IPS-20b (cell line): ENCODE measurements around the gene CCBE1.

Experiments
- H3K27ac ChIP-seq: one replicate; pipeline ENCODE4 v1.5.1; 2013; ENCODE audit warnings: low read length
- H3K27me3 ChIP-seq: 2 replicates; pipeline ENCODE4 v1.6.1; 2013; ENCODE audit warnings: mild to moderate bottlenecking, low read length, inconsistent platforms; ENCODE audit not compliant: insufficient read depth
- H3K36me3 ChIP-seq: 2 replicates; pipeline ENCODE4 v1.6.1; 2013; ENCODE audit warnings: low read depth, mild to moderate bottlenecking, inconsistent platforms, low read length, moderate library complexity; ENCODE audit not compliant: insufficient read depth
- H3K4me1 ChIP-seq: 2 replicates; pipeline ENCODE4 v1.6.1; 2013; ENCODE audit warnings: mild to moderate bottlenecking, control low read depth, inconsistent platforms, low read length, moderate library complexity; ENCODE audit not compliant: insufficient read depth
- H3K4me3 ChIP-seq: 2 replicates; pipeline ENCODE4 v1.5.1; 2013; ENCODE audit warnings: mild to moderate bottlenecking, low read length, inconsistent platforms
- H3K9ac ChIP-seq: 2 replicates; pipeline ENCODE4 v1.6.1; 2013; ENCODE audit warnings: low read depth, mild to moderate bottlenecking, inconsistent platforms, low read length, moderate library complexity
- H3K9me3 ChIP-seq: 2 replicates; pipeline ENCODE4 v1.6.1; 2013; ENCODE audit warnings: mild to moderate bottlenecking, low read depth, low read length, inconsistent platforms; ENCODE audit not compliant: insufficient read depth

The CCBE1 gene

GRCh38 chr18:59663096-59663495 lies 34.1 kb downstream of the CCBE1 start:
- Histone ChIP-seq H3K9me3 (no peaks in the 10 kb centered on the region), H3K27ac (no peak overlapping the region), H3K4me3 (no peak overlapping the region), H3K27me3 (no peaks in the 10 kb centered on the region), H3K36me3 (no peaks in the 10 kb centered on the region), H3K4me1 (peaks cover 4% of the 10 kb centered on the region; the same call in 1 of the 2 replicates), H3K9ac (no peak overlapping the region)

DNA sequence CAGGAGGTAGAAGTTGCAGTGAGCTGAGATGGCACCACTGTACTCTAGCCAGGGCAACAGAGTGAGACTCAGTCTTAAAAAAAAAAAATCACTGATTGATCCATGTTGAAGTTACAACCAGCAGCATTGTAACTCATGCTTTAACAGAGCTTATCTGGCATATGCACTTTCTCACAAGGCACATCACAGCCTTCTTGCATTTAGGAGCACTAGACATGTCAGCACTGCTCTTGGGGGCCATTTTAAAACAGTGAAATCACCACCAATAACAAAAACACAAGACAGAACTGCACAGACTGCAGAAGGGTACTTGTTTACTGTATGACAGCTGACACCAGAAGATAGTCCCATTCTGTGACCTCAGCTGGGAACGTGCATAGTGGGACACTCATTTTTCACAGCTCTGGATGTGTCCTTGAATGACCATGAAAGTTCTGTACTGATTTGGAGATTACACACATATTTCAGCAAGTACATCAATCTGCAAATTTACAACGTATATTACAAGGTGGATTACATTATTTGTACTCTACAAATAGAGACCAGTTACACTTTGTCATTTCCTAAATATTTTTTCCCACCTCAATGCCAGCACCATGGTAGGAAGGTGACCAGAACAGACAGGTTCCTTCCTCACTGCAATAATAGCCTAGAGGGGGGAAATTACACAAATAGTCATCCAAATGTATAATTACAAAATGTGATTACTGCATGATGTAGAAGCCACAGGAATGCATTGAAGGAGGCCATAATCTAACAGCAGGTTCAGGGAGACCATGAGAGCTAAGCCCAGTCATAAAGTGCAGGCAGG lies 35.1 kb downstream of the CCBE1 start:
- Histone ChIP-seq H3K9me3 (no peaks in the 10 kb centered on the region), H3K27ac (no peak overlapping the region), H3K4me3 (no peak overlapping the region), H3K4me1 (peaks cover 4% of the 10 kb centered on the region; the same call in 1 of the 2 replicates), H3K27me3 (no peaks in the 10 kb centered on the region), H3K36me3 (no peaks in the 10 kb centered on the region), H3K9ac (no peak overlapping the region)

GRCh38 chr18:59660786-59661743 lies 36.2 kb downstream of the CCBE1 start:
- no peak overlapping the region for H3K27ac ChIP-seq
- H3K27me3 ChIP-seq: no peaks in the 10 kb centered on the region
- no peaks in the 10 kb centered on the region for H3K9me3 ChIP-seq
- H3K4me3 ChIP-seq: no peak overlapping the region
- H3K4me1 ChIP-seq: peaks cover 4% of the 10 kb centered on the region; the same call in 1 of the 2 replicates
- H3K9ac ChIP-seq: no peak overlapping the region
- no peaks in the 10 kb centered on the region for H3K36me3 ChIP-seq

GRCh38 chr18:59660366-59660765 lies 36.9 kb downstream of the CCBE1 start:
- H3K27me3 ChIP-seq: no peaks in the 10 kb centered on the region
- H3K27ac ChIP-seq: no peak overlapping the region

DNA sequence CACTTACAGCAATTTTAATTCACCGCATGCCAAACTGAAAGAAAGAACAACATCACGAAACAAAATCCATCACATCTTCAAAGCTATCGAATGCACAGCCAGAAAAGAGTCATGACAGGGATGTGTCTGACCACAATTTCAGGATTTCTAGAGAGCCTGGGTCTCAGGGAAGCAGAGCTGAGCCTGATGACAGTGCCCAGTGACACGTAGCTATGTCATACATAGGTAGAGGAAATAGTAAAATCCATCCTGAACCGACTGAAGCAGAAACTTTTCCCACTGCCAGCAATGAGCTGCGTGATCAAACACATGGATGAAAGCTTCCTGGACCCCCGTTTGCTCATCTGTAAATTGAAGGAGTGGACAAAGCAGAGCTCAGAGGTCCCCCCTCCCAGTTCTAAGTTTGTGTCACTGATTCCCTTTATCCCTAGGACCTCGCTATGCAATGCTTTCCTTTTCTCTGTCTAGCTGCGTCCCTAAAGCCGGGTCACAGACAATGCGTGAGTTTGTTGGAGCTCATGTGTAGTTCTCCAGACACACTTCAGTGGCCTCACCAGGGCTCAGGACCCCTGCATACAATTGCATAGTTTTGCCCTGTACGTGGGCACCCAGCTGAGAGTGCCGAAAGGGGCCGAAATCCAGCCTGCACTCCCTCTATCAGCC lies 37.6 kb downstream of the CCBE1 start:
- no peak overlapping the region for H3K27ac ChIP-seq
- H3K27me3 ChIP-seq: no peaks in the 10 kb centered on the region
- peaks cover 4% of the 10 kb centered on the region; the same call in 1 of the 2 replicates for H3K4me1 ChIP-seq
- H3K9ac ChIP-seq: no peak overlapping the region
- no peaks in the 10 kb centered on the region for H3K36me3 ChIP-seq
- no peak overlapping the region for H3K4me3 ChIP-seq
- no peaks in the 10 kb centered on the region for H3K9me3 ChIP-seq

More at GRCh38 chr18:59660366-59660765, 36.9 kb downstream of the CCBE1 start:
- H3K9me3 ChIP-seq: no peaks in the 10 kb centered on the region
- no peak overlapping the region for H3K4me3 ChIP-seq
- no peaks in the 10 kb centered on the region for H3K36me3 ChIP-seq
- peaks cover 4% of the 10 kb centered on the region; the same call in 1 of the 2 replicates for H3K4me1 ChIP-seq
- H3K9ac ChIP-seq: no peak overlapping the region

DNA sequence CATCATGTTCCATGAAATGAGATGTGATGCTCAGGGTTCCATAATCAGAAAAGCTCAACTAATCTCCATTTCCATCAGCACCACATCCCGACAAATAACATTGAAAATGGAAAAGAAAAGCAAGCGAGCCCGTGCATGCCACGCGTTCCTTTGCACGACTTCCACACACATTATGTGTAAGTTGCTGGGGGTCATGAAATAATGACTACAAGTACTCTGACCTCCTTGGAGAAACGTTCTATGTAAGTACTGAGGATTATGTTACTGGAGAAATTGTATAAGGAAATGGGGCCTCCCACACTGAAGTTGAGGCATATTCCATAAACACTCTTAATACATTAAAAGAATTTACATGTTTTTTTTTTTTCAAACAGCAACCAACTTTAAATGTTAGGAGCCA lies 38.3 kb downstream of the CCBE1 start:
- Histone ChIP-seq H3K27ac (no peak overlapping the region), H3K27me3 (no peaks in the 10 kb centered on the region), H3K4me1 (peaks cover 4% of the 10 kb centered on the region; the same call in 1 of the 2 replicates), H3K4me3 (no peak overlapping the region), H3K36me3 (no peaks in the 10 kb centered on the region), H3K9me3 (no peaks in the 10 kb centered on the region), H3K9ac (no peak overlapping the region)

DNA sequence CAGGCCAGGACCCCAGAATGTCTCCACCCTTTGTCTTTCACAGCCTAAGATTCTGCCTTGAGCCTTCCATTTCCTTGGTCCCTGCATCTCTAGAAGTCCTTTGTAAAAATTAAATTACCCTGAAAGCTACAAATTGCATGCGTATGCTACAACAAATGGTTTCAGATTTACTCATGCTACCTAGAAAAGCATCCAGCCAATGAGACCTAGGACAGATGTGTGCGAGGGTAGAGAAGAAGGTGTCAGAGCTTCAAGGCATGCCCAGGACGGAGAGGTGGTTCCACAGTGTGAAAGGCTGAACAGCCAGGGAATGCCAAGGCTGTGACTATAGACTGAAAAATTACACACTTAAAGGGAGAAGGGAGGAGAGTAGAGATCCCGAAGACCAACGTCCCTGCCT lies 40.2 kb downstream of the CCBE1 start:
- H3K9me3 ChIP-seq: no peaks in the 10 kb centered on the region
- H3K4me1 ChIP-seq: peaks cover 4% of the 10 kb centered on the region; the same call in 1 of the 2 replicates
- no peak overlapping the region for H3K9ac ChIP-seq
- H3K36me3 ChIP-seq: no peaks in the 10 kb centered on the region
- H3K4me3 ChIP-seq: no peak overlapping the region
- no peak overlapping the region for H3K27ac ChIP-seq
- no peaks in the 10 kb centered on the region for H3K27me3 ChIP-seq

DNA sequence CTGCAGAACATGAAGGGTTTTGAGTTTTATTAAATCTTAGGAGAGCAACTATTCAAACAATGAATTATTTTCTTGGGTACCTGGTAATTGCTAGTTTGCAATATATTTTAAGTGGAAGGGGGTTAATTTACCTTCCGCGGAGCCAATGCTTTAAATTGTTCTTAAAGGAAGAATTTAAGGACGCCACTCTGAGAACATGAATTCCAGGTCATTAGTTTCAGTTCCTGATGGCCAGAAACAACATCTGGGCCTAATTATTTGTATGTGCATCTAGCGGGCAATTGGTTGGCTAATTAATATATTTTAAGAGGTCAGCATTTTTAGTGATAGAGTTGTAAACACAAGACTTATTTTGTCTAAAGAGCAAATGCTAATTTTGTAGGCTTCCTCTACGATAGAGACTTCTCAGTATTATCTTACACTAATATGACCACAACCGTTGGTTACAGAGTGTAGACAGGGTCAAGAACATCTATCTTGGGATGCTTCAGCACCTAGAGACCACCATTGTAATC lies 40.8 kb downstream of the CCBE1 start:
- no peak overlapping the region for H3K9ac ChIP-seq
- H3K4me1 ChIP-seq: peaks cover 4% of the 10 kb centered on the region; the same call in 1 of the 2 replicates
- no peak overlapping the region for H3K4me3 ChIP-seq
- no peaks in the 10 kb centered on the region for H3K27me3 ChIP-seq
- H3K27ac ChIP-seq: no peak overlapping the region
- H3K36me3 ChIP-seq: no peaks in the 10 kb centered on the region
- no peaks in the 10 kb centered on the region for H3K9me3 ChIP-seq

DNA sequence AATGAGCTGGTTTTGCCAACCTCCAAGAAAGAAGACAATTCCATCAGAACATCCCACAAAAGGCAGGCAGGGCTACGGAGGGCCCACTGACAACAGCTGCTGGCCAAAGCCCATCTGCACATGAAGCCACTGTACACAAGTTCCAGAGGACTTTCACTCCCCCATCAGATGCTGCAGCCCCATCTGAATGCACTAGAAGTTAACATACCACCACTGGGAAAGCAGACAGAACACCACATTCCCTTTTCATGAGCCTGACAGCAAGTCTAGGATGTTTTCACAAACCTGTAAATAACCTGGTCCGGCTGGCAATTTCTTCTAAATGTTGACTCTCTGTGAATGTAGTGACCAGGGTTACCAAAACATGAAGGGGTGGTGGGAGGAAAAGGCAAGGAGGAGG lies 41.5 kb downstream of the CCBE1 start:
- Histone ChIP-seq H3K4me3 (no peak overlapping the region), H3K9me3 (no peaks in the 10 kb centered on the region), H3K36me3 (no peaks in the 10 kb centered on the region), H3K9ac (no peak overlapping the region), H3K27ac (no peak overlapping the region), H3K4me1 (peaks cover 4% of the 10 kb centered on the region; the same call in 1 of the 2 replicates), H3K27me3 (no peaks in the 10 kb centered on the region)

DNA sequence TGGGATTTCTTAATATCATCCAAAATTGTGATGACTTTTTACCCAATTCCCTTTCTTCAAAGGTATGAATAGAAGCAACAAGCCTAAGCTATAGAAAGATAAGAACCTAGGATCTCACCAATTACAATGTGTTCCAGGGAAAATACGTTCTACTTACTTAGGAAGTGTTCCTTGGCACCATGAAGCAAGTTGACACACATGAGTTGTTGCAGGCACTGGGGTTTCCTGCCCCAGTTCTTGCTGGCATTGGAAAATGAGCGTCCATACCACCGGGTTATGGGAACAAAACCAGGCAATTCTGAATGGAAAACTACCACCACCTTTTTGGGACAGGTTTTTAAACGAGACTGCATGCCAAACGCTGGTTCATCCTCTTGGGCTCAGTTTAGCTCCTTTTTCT lies 46.2 kb downstream of the CCBE1 start:
- no peak overlapping the region for H3K9ac ChIP-seq
- H3K36me3 ChIP-seq: no peaks in the 10 kb centered on the region
- H3K27me3 ChIP-seq: no peaks in the 10 kb centered on the region
- no peak overlapping the region for H3K27ac ChIP-seq
- H3K9me3 ChIP-seq: no peaks in the 10 kb centered on the region
- H3K4me1 ChIP-seq: peaks cover 6% of the 10 kb centered on the region; the same call in 1 of the 2 replicates
- no peak overlapping the region for H3K4me3 ChIP-seq

- H3K4me1 ChIP-seq: peaks cover 6% of the 10 kb centered on the region; the same call in 1 of the 2 replicates
- no peak overlapping the region for H3K4me3 ChIP-seq
- no peaks in the 10 kb centered on the region for H3K9me3 ChIP-seq
- no peak overlapping the region for H3K9ac ChIP-seq
- no peaks in the 10 kb centered on the region for H3K27me3 ChIP-seq
- H3K36me3 ChIP-seq: no peaks in the 10 kb centered on the region
- H3K27ac ChIP-seq: no peak overlapping the region
These were observed 46.9 kb downstream of the CCBE1 start for GRCh38 chr18:59650266-59650820.
